Calu3 (cell line): ENCODE measurements around the gene UCHL5. TPM values are rescaled to one million over a fixed set of nuclear protein-coding genes. Genes with fewer than 3 reads are reported as not detected.

Source experiments
- BruUV-seq: library from RNA; stranded (reverse); fragments of 400-500 nt; replicated peaks from 2 replicates; lab custom pipeline; 2021; lab: Mats Ljungman, UMichigan
- CTCF ChIA-PET: fragments of 300-600 bp; sonication (Branson Sonifier 250); formaldehyde crosslinking; loops from one replicate; lab custom pipeline; 2022; ENCODE audit warnings: antibody characterized with exemption; lab: Charles Lee
- DNase-seq: peaks from one replicate; pipeline ENCODE4 v3.0.0; 2022
- H3K27ac Mint-ChIP-seq: one replicate; pipeline ENCODE4 v1.8.0; 2022; ENCODE audit warnings: mixed read lengths; ENCODE audit not compliant: unreplicated experiment
- H3K27me3 Mint-ChIP-seq: one replicate; pipeline ENCODE4 v1.8.0; 2022; ENCODE audit warnings: mixed read lengths; ENCODE audit not compliant: unreplicated experiment
- H3K36me3 Mint-ChIP-seq: one replicate; pipeline ENCODE4 v1.8.0; 2022; ENCODE audit warnings: mild to moderate bottlenecking, moderate library complexity, mixed read lengths; ENCODE audit not compliant: insufficient read depth, unreplicated experiment
- H3K4me1 Mint-ChIP-seq: one replicate; pipeline ENCODE4 v1.8.0; 2022; ENCODE audit warnings: mild to moderate bottlenecking, low read depth, mixed read lengths; ENCODE audit not compliant: unreplicated experiment
- H3K4me3 Mint-ChIP-seq: one replicate; pipeline ENCODE4 v1.8.0; 2022; ENCODE audit warnings: mild to moderate bottlenecking, low read depth, moderate library complexity, mixed read lengths; ENCODE audit not compliant: unreplicated experiment
- H3K9me3 Mint-ChIP-seq: one replicate; pipeline ENCODE4 v1.8.0; 2022; ENCODE audit warnings: low read depth, mixed read lengths; ENCODE audit not compliant: unreplicated experiment
- CTCF ChIP-seq: fragments of 200-600 bp; IDR thresholded peaks from one replicate; pipeline ENCODE4 v1.8.0; 2022; ENCODE audit warnings: antibody characterized with exemption; ENCODE audit not compliant: unreplicated experiment
- intact Hi-C: fragments of 100-400 bp; cut with micrococcal nuclease; formaldehyde crosslinking; loops from one replicate; pipeline ENCODE4 v1.10.0; 2022; ENCODE audit not compliant: unreplicated experiment
- total RNA-seq: library from RNA; stranded (reverse); gene quantifications from 2 replicates; pipeline ENCODE4 v1.2.3, GENCODE V29; 2022

Gene UCHL5
- total RNA-seq, 1 experiment from 2014 or later: 69.9 TPM

DNA sequence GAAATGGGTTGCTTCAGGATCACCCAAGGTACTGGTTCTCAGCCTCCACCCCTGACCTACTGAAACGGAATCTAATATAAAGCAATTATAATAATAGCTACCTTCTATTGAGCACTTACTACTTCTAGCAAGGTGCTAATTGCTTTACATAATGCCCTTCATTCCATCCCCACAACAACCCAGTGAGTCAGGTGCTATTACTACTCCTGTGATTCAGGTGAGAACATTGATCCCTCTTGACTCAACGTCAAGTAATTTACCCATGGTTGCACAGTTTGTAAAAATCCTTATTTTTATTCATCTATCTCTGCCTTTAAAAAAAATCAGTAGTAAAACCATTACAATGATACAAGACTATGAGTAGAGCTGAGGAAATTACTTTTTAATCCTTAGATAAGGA lies 85.2 kb downstream of the UCHL5 start:
- CTCF ChIA-PET: interaction anchor here (0.7 to 1.8 kb wide), 4 partner anchors 19 to 249 kb away, joined by 3 to 9 read pairs (median 4); no protein-coding TSS in a partner anchor
- peaks cover 64% of the 10 kb centered on the region for H3K4me1 Mint-ChIP-seq
- DNase-seq: peak; percentile 11
- no peak overlapping the region for H3K4me3 Mint-ChIP-seq
- no peaks in the 10 kb centered on the region for H3K27me3 Mint-ChIP-seq
- TF ChIP-seq CTCF: no peak
- no peaks in the 10 kb centered on the region for H3K36me3 Mint-ChIP-seq
- no TSS peak for BruUV-seq
- intact Hi-C loops: loop anchor here (2.0 kb wide), 1 partner anchor 163 kb away; no protein-coding TSS in a partner anchor
- H3K9me3 Mint-ChIP-seq: peaks cover 5% of the 10 kb centered on the region
- H3K27ac Mint-ChIP-seq: peak overlapping the region; percentile 73

DNA sequence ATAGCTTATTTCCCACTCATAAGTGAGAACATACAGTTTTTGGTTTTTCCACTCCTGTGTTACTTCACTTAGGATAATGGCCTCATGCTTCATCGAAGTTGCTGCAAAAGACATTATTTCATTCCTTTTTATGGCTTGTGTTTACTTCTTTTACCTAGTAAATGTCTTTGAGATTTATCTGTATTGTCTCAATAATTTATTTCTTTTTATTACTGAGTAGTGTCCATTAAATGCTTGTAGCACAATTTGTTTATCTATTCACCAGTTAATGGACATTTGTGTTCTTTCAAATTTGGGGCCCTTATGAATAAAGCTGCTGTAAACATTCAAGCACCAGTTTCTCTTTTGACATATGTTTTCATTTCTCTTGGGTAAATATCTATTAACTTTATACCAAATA lies 86.0 kb downstream of the UCHL5 start:
- no peak for TF ChIP-seq CTCF
- BruUV-seq: no TSS peak
- CTCF ChIA-PET: interaction anchor here (1.2 to 1.8 kb wide), 2 partner anchors 18 to 166 kb away, joined by 3 to 9 read pairs; no protein-coding TSS in a partner anchor
- Mint-ChIP-seq H3K36me3 (no peaks in the 10 kb centered on the region), H3K4me3 (no peak overlapping the region), H3K9me3 (peaks cover 5% of the 10 kb centered on the region), H3K27ac (no peak overlapping the region), H3K4me1 (peaks cover 61% of the 10 kb centered on the region), H3K27me3 (no peaks in the 10 kb centered on the region)
- intact Hi-C loops: no loop called here
- no peak for DNase-seq

- no peak overlapping the region for H3K27ac Mint-ChIP-seq
- no peaks in the 10 kb centered on the region for H3K36me3 Mint-ChIP-seq
- intact Hi-C loops: loop anchor here (5.0 kb wide), 1 partner anchor 67 kb away; no protein-coding TSS in a partner anchor
- no peak for TF ChIP-seq CTCF
- no peak overlapping the region for H3K4me3 Mint-ChIP-seq
- peaks cover 5% of the 10 kb centered on the region for H3K9me3 Mint-ChIP-seq
- H3K4me1 Mint-ChIP-seq: peaks cover 55% of the 10 kb centered on the region
- no peak for DNase-seq
- BruUV-seq: no TSS peak
- CTCF ChIA-PET: interaction anchor here (1.1 kb wide), 1 partner anchor 162 kb away, joined by 4 read pairs; no protein-coding TSS in a partner anchor
- H3K27me3 Mint-ChIP-seq: no peaks in the 10 kb centered on the region
Measured at GRCh38 chr1:192969091-192969490, 90.1 kb downstream of the UCHL5 start.

DNA sequence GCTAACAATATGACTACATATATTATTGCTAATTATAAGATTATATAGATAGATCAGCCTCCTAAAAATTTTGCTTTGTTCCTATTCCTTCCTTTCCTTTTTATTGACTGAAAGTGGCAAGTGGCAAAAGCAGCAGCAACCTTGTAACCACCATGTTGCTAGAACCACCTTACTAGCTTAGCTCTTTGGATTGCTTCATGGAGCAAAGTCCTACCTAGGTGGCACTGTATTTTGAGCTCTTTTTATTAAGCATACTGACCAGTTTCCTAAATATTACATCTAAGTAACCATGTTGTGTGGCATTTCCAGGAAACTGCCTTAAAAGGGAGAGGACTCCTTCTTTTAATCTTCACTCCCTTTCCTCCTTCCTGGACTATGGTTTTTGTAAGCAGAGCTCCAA lies 90.8 kb downstream of the UCHL5 start:
- Mint-ChIP-seq H3K4me1 (peaks cover 51% of the 10 kb centered on the region), H3K36me3 (no peaks in the 10 kb centered on the region), H3K9me3 (peaks cover 5% of the 10 kb centered on the region), H3K27ac (no peak overlapping the region), H3K4me3 (no peak overlapping the region), H3K27me3 (no peaks in the 10 kb centered on the region)
- no peak for TF ChIP-seq CTCF
- intact Hi-C loops: loop anchor here (5.0 kb wide), 1 partner anchor 66 kb away; no protein-coding TSS in a partner anchor
- DNase-seq: no peak
- BruUV-seq: no TSS peak
- CTCF ChIA-PET: interaction anchor here (1.1 kb wide), 1 partner anchor 162 kb away, joined by 4 read pairs; no protein-coding TSS in a partner anchor
